SKM-1 (cell line): ENCODE measurements around the gene SYNJ2.

Experiments
- DNase-seq: peaks from one replicate; lab custom pipeline; 2025; ENCODE audit not compliant: unreplicated experiment; lab: John Stamatoyannopoulos, UW

Gene SYNJ2

GRCh38 chr6:158071121-158072082, 89.7 kb downstream of the SYNJ2 start:
- DNase-seq: no peak

GRCh38 chr6:158072083-158072721, 90.5 kb downstream of the SYNJ2 start:
- peak; percentile 39 for DNase-seq

GRCh38 chr6:158073776-158074175, 92.1 kb downstream of the SYNJ2 start:
- DNase-seq: no peak

- no peak for DNase-seq
These were observed 94.9 kb downstream of the SYNJ2 start for GRCh38 chr6:158076548-158076947.

GRCh38 chr6:158077676-158078075, 96.0 kb downstream of the SYNJ2 start:
- no peak for DNase-seq

GRCh38 chr6:158078320-158078719, 96.7 kb downstream of the SYNJ2 start:
- DNase-seq: no peak

DNA sequence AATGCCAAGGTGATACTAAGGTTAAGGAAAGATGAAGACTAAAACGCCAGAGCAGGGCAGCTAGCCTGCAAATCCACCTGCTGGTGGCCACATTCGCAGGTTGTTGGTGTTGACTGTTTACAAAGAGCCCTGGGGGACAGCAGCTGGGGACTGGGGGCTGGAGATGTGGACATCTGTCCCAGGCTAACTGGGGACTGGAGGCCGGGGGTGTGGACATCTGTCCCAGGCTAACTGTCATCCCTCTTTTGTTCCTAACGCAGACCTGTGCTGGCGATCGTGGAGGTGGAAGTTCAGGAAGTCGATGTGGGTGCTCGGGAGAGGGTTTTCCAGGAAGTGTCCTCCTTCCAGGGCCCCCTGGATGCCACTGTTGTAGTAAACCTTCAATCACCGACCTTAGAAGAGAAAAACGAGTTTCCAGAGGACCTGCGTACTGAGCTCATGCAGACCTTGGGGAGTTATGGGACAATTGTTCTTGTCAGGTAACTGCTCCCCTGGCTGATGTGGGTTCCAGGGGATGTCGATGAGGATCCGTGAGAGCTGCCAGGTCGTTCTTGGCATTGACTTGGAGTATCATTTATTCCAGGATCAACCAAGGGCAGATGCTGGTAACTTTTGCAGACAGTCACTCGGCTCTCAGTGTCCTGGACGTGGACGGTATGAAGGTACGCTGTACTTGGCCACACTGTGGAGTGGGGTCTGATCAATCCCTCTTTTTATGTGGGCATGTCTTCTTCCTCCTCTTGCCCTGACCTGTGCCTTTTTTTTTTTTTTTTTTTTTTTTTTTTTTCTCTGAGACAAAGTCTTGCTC, 99.4 kb downstream of the SYNJ2 start:
- no peak for DNase-seq

DNA sequence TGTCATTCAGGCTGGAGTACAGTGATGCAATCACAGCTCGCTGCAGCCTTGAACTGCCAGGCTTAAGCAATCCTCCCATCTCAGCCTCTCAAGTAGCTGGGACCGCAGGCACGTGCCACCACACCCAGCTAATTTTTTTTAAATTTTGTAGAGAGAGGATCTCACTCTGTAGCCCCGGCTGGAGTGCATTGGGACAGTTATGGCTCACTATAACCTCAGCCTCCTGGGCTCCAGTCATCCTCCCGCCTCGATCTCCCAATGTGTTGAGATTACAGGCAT, 99.9 kb downstream of the SYNJ2 start:
- DNase-seq: peak; percentile 28

GRCh38 chr6:158083455-158084325, 102.0 kb downstream of the SYNJ2 start:
- DNase-seq: no peak

- no peak for DNase-seq
These were observed 103.8 kb downstream of the SYNJ2 start for GRCh38 chr6:158085261-158086053.

GRCh38 chr6:158086054-158086503, 104.4 kb downstream of the SYNJ2 start:
- no peak for DNase-seq

DNA sequence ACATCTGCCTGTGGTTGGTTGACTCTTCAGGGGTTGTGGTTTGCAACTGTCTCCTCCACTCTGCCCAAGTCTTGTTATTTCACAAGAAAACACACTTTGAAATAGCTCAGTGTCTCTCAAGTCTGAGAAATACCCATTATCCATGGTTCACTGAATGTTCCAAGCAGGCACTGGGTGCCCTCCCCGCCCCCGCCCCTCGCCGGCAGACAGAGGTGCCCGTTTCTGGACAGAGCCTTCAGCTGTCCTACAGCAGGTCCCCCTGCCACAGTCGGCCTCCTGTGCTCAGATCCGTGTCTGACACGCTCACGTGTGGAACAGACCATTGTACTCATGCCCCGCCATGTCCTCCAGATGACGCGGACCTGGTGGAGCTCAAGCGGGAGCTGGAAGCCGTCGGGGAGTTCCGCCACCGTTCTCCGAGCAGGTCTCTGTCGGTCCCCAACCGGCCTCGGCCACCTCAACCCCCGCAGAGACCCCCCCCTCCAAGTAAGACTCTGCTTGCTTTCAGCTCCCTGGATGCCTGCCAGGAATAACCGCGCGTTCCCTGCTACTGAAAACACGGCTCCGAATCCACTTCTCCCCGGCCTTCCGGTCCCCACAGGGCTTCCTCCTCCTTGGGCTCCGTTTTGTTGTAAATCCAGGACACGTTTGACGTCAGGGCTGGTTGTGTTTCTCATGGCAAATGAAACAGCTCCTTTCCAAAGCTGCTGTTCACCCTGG, 105.0 kb downstream of the SYNJ2 start:
- peak; percentile 94 for DNase-seq

DNA sequence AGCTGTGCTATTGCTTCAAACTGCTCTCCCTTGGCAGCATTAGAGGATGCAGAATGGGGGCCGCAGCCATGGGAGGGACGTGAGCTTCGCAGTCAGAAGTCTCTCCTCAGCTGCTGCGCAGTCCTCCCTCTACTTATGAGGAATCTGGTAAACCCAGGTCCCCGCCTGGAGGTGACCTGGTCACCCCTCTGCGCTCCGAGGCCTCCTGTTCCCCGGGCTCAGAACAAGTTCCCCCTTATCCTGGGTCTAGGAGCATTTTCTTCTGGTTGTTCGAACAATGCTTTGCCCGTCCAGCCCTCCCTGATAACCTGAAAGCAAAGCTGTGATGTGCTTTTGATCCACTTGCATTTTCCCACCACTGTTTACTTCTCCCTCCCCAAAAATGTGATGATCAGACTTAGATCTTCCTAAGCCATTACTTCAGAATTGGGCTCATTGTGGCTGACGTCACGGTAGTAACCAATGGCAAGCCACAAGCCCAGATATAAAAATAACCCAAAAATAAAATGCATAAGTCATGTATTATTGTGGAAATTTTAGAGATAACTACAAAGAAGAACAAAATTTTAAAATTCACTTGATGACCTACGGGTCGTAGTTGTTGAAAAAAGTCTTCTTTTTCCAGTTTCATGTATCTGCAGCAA, 105.7 kb downstream of the SYNJ2 start:
- DNase-seq: no peak

- DNase-seq: no peak
These were observed 111.1 kb downstream of the SYNJ2 start for GRCh38 chr6:158092806-158093205.

DNA sequence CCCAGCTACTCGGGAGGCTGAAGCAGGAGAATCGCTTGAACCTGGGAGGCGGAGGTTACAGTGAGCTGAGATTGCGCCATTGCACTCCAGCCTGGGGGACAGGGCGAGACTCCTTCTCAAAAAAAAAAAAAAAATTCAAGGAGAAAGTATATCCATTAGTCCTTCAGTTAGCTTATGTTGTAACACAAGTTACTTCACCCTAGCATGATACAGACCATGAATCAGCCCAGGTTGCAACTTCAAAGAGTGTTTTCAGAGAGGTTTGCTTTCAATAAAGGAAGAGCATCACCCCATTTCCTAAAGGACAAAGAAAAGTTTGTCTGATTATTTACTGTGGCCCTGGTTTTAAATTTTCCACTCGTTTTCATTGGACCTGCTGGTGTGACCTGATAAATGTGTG, 113.4 kb downstream of the SYNJ2 start:
- no peak for DNase-seq

GRCh38 chr6:158095671-158096070, 114.0 kb downstream of the SYNJ2 start:
- no peak for DNase-seq

GRCh38 chr6:158103228-158103627, 121.6 kb downstream of the SYNJ2 start:
- DNase-seq: no peak

- DNase-seq: no peak
These were observed 123.0 kb downstream of the SYNJ2 start for GRCh38 chr6:158104696-158105095.

- no peak for DNase-seq
These were observed 128.1 kb downstream of the SYNJ2 start for GRCh38 chr6:158109748-158110147.
